ENCODE data around the gene ARF3. TPM values are rescaled to one million over a fixed set of nuclear protein-coding genes. Genes with fewer than 3 reads are reported as not detected.

ARF3 gene
- total and polyA plus RNA-seq, 2 of the 13 experiments (the other 11 are each of a cell fraction or from before 2014, with no cell fraction given): 53.8 to 57.9 TPM

DNA sequence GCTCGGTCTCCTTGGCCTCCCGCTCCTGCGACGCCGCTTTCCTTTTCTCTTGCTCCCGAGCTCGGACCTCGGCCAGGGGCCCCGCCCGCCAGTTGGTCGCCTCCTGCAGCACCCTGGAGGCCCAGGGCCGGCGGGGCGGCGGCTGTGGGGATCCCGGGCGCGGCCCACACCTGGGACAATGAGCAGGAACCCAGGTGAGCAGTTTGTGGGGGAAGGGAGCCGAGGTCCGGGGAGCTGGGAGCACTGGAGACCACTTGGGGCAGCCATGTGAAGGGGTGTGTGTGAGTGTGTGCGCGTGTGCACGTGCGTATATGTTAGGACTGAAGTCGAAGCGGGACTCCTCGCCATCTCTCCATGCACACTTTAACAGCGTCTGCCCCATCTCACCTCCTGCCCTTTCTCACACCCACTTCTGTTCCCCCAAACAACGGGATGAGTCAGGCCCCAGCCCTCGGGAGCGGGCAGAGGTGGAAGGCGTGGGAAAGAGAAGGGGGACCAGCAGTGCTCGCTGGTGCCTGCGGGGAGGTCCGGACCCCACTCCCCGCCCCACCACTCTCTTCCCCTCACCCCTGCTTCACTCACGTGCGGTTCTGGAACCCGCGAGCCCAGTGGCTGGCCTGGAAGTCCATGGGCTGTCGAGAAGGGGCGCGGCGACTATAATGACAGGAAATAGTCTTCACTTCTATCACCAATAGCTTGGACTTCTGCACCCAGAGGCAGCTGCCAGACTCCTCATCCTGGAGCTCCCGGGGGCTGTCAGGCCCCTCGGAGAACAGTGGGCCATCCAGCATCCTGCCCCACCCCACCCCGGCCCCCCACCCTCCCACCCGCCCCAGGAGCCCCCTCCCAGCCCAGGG lies 41.4 kb upstream of the ARF3 start (continued):
- TF ChIP-seq, protein P1, sequence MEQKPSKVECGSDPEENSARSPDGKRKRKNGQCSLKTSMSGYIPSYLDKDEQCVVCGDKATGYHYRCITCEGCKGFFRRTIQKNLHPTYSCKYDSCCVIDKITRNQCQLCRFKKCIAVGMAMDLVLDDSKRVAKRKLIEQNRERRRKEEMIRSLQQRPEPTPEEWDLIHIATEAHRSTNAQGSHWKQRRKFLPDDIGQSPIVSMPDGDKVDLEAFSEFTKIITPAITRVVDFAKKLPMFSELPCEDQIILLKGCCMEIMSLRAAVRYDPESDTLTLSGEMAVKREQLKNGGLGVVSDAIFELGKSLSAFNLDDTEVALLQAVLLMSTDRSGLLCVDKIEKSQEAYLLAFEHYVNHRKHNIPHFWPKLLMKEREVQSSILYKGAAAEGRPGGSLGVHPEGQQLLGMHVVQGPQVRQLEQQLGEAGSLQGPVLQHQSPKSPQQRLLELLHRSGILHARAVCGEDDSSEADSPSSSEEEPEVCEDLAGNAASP (CRISPR knock-in tag; IDR thresholded peaks at IDR 0.05; ENCODE audit: borderline replicate concordance): no peak
- TF ChIP-seq, protein P2, sequence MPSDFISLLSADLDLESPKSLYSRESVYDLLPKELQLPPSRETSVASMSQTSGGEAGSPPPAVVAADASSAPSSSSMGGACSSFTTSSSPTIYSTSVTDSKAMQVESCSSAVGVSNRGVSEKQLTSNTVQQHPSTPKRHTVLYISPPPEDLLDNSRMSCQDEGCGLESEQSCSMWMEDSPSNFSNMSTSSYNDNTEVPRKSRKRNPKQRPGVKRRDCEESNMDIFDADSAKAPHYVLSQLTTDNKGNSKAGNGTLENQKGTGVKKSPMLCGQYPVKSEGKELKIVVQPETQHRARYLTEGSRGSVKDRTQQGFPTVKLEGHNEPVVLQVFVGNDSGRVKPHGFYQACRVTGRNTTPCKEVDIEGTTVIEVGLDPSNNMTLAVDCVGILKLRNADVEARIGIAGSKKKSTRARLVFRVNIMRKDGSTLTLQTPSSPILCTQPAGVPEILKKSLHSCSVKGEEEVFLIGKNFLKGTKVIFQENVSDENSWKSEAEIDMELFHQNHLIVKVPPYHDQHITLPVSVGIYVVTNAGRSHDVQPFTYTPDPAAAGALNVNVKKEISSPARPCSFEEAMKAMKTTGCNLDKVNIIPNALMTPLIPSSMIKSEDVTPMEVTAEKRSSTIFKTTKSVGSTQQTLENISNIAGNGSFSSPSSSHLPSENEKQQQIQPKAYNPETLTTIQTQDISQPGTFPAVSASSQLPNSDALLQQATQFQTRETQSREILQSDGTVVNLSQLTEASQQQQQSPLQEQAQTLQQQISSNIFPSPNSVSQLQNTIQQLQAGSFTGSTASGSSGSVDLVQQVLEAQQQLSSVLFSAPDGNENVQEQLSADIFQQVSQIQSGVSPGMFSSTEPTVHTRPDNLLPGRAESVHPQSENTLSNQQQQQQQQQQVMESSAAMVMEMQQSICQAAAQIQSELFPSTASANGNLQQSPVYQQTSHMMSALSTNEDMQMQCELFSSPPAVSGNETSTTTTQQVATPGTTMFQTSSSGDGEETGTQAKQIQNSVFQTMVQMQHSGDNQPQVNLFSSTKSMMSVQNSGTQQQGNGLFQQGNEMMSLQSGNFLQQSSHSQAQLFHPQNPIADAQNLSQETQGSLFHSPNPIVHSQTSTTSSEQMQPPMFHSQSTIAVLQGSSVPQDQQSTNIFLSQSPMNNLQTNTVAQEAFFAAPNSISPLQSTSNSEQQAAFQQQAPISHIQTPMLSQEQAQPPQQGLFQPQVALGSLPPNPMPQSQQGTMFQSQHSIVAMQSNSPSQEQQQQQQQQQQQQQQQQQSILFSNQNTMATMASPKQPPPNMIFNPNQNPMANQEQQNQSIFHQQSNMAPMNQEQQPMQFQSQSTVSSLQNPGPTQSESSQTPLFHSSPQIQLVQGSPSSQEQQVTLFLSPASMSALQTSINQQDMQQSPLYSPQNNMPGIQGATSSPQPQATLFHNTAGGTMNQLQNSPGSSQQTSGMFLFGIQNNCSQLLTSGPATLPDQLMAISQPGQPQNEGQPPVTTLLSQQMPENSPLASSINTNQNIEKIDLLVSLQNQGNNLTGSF (CRISPR knock-in tag; IDR thresholded peaks at IDR 0.05): peak; percentile 76
- TF ChIP-seq GTF2F1 (IDR thresholded peaks at IDR 0.05; ENCODE audit: low read length): no peak
- TF ChIP-seq CHD4 (IDR thresholded peaks at IDR 0.05; ENCODE audit: borderline replicate concordance, low read length): no peak
- TF ChIP-seq ARNTL (CRISPR knock-in tag; IDR thresholded peaks at IDR 0.05): peak; percentile 62
- no peak for TF ChIP-seq DPF2 (CRISPR knock-in tag; IDR thresholded peaks at IDR 0.05; ENCODE audit: borderline replicate concordance, low read depth)
- no peak for TF ChIP-seq KMT2A (CRISPR knock-in tag; IDR thresholded peaks at IDR 0.05)
- TF ChIP-seq, protein P3, sequence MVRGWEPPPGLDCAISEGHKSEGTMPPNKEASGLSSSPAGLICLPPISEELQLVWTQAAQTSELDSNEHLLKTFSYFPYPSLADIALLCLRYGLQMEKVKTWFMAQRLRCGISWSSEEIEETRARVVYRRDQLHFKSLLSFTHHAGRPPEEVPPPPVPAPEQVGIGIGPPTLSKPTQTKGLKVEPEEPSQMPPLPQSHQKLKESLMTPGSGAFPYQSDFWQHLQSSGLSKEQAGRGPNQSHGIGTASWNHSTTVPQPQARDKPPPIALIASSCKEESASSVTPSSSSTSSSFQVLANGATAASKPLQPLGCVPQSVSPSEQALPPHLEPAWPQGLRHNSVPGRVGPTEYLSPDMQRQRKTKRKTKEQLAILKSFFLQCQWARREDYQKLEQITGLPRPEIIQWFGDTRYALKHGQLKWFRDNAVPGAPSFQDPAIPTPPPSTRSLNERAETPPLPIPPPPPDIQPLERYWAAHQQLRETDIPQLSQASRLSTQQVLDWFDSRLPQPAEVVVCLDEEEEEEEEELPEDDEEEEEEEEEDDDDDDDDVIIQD (CRISPR knock-in tag; IDR thresholded peaks at IDR 0.05; ENCODE audit: low read depth): no peak
- TF ChIP-seq NR2F1 (CRISPR knock-in tag; IDR thresholded peaks at IDR 0.05): no peak
- no peak; the same call in 1 of the 2 replicates for TF ChIP-seq ZSCAN12 (CRISPR knock-in tag; IDR thresholded peaks at IDR 0.05)
- 0 out of 2 replicates have a peak, but pooled peaks have one; percentile 70 for TF ChIP-seq ZNF451 (CRISPR knock-in tag; IDR thresholded peaks at IDR 0.05)
- TF ChIP-seq, protein P4, sequence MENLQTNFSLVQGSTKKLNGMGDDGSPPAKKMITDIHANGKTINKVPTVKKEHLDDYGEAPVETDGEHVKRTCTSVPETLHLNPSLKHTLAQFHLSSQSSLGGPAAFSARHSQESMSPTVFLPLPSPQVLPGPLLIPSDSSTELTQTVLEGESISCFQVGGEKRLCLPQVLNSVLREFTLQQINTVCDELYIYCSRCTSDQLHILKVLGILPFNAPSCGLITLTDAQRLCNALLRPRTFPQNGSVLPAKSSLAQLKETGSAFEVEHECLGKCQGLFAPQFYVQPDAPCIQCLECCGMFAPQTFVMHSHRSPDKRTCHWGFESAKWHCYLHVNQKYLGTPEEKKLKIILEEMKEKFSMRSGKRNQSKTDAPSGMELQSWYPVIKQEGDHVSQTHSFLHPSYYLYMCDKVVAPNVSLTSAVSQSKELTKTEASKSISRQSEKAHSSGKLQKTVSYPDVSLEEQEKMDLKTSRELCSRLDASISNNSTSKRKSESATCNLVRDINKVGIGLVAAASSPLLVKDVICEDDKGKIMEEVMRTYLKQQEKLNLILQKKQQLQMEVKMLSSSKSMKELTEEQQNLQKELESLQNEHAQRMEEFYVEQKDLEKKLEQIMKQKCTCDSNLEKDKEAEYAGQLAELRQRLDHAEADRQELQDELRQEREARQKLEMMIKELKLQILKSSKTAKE (CRISPR knock-in tag; IDR thresholded peaks at IDR 0.05; ENCODE audit: borderline replicate concordance): no peak; the same call in 1 of the 2 replicates
- TF ChIP-seq IKZF1 (IDR thresholded peaks at IDR 0.05): no peak
- TF ChIP-seq HOXD1 (CRISPR knock-in tag; IDR thresholded peaks at IDR 0.05): no peak
- TF ChIP-seq RFX3 (CRISPR knock-in tag; IDR thresholded peaks at IDR 0.05): no peak
- no peak for TF ChIP-seq CHCHD3 (CRISPR knock-in tag; IDR thresholded peaks at IDR 0.05)
- 0 out of 2 replicates have a peak, but pooled peaks have one; percentile 11 for TF ChIP-seq ZNF331 (CRISPR knock-in tag; IDR thresholded peaks at IDR 0.05)
- peak; percentile 75 for TF ChIP-seq SNAPC2 (CRISPR knock-in tag; IDR thresholded peaks at IDR 0.05)
- TF ChIP-seq ZNF746 (CRISPR knock-in tag; IDR thresholded peaks at IDR 0.05): peak; percentile 71; the same call in 1 of the 2 replicates

Data from HepG2 (cell line).